HL-60 (cell line): Measurements from ENCODE around the gene RPL37.

ENCODE experiments used
- GABPA ChIP-seq: IDR thresholded peaks from 2 replicates; pipeline ENCODE4 v1.6.1; 2012; ENCODE audit warnings: low read depth
- POLR2AphosphoS5 ChIP-seq: IDR thresholded peaks from 2 replicates; pipeline ENCODE4 v1.6.1; 2012; ENCODE audit warnings: low read depth
- SPI1 ChIP-seq: IDR thresholded peaks from 2 replicates; pipeline ENCODE4 v1.6.1; 2012; ENCODE audit warnings: low read depth, mild to moderate bottlenecking, borderline replicate concordance
- TF ChIP-seq, protein P1 (sequence below): IDR thresholded peaks from one replicate; pipeline ENCODE4 v1.5.1; 2011; ENCODE audit warnings: low read length, control low read depth, inconsistent platforms; ENCODE audit not compliant: insufficient read depth

DNA sequence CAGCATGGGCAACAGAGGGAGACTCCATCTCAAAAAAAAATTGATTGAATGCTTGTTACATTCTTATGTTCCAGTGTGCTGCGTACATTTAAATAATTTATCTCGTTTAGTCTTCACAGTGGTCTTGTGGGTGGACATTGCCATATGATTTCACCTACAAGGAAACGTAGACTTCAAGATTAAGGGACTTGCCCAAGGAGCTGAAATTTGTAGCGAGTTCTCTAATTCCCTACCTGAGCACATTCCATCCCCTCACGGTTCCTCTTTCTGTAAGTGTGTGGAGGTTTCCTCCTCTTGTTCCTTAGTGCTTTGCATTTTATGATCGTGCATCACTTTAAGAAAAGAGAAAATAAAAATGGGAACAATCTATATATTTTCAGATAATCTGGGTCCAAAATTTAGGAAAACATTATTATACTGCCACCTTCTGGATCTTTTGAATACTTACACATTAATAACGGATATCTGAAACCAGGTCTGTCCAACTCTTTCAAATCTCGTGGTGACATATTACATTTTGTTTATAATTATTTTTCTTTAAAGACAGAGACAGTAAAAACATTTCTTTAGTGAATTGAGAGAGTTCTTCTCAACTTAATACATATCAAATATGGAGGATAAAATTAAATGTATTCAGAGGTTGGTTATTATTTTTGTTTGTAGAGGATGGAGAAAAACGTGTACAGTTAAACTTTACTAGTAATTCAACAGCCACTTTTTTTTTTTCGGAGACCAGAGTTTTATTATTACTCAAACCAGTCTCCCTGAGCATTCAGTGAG is 44.3 kb upstream of the RPL37 start:
- TF ChIP-seq, protein P1, sequence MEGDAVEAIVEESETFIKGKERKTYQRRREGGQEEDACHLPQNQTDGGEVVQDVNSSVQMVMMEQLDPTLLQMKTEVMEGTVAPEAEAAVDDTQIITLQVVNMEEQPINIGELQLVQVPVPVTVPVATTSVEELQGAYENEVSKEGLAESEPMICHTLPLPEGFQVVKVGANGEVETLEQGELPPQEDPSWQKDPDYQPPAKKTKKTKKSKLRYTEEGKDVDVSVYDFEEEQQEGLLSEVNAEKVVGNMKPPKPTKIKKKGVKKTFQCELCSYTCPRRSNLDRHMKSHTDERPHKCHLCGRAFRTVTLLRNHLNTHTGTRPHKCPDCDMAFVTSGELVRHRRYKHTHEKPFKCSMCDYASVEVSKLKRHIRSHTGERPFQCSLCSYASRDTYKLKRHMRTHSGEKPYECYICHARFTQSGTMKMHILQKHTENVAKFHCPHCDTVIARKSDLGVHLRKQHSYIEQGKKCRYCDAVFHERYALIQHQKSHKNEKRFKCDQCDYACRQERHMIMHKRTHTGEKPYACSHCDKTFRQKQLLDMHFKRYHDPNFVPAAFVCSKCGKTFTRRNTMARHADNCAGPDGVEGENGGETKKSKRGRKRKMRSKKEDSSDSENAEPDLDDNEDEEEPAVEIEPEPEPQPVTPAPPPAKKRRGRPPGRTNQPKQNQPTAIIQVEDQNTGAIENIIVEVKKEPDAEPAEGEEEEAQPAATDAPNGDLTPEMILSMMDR = no peak
- no peak for TF ChIP-seq POLR2AphosphoS5
- TF ChIP-seq GABPA = no peak
- TF ChIP-seq SPI1 = no peak
